ENCODE measurements around the gene RGS17.
"Not testable (repeated sequence)": the region's sequence is repeated elsewhere in the genome, so short reads cannot be mapped to it uniquely, and the experiment has no call there.

RGS17 gene

DNA sequence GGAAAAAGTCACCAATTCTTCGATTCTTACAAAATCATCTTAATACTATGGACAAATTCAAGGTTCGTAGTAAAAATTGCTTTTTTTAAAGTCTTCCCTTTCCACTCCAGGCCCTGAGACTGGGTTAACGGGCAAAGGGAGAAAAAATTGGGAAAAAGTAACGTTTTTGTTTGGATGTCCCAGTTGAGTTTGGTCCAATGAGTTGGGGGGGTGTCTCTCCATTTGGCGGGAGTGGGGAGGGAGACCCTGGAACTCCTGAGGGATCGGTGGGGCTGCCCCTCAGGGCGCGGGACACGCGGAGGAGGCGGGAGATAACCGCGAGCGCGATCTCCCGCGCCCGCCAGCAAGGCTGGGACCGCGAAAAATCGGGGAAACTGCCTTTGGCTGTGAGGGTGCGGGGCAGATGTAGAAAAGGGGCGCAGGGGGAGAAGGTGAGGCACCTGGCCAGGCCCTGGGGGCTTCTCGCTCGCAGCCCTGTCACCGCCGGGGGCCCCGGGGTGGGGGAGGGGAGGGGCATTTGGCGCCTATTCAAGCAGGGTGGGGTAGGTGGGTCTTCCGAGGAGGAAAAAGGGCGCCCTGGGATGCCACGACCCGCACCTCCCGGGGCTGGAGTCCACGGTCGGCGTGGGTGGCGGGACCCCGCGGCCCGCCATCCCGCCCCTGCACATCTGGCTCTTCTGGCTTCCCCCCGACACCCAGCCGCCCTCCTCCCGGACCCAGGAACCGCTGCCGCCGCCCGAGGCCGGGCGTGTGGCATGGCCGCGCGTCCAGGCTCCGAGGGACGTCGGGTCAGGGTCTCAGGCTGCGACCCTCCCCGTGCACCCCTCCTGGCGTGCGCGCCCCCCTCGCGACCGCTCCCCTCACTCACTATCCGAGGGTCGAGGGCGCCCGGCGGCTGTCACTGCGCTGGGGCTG is 148.8 kb downstream of the RGS17 start:
- no peak for DNase-seq

DNA sequence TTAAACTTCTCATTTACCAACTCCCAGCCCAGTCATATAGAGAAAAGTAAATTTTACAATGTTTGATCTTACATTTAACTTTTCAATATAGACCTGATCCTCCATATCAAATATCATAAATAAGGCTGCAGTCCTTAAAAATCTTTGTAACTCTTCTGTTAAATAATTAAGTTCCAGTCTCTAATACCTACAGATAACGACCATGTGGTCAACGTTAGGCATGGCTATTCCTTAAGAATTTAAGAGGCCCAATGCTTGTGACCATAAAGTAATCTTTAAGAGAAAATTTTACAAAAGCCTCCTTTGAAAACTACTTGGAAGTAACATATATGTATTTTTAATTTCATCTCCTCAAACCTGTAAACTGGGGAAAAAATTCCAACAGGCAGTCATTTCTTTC is 149.9 kb downstream of the RGS17 start:
- DNase-seq: no peak

DNA sequence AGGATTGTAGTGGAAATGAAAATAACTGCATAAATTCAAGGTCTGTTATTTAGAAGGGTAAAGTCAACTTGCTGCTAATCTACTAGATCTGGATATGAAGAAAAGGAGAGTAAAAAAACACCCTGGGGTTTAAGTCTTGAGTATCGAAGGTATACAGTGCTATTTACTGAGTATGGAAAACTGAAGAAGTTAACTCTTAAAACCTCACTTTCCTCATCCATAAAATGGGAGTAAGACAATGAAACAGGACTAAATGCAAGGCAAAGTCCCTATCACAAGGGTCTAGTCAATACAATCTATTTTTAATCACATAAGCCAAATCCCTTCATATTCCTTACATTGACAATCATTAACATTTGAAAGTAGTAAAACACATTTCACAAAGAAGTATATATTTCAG is 150.4 kb downstream of the RGS17 start:
- DNase-seq: no peak

DNA sequence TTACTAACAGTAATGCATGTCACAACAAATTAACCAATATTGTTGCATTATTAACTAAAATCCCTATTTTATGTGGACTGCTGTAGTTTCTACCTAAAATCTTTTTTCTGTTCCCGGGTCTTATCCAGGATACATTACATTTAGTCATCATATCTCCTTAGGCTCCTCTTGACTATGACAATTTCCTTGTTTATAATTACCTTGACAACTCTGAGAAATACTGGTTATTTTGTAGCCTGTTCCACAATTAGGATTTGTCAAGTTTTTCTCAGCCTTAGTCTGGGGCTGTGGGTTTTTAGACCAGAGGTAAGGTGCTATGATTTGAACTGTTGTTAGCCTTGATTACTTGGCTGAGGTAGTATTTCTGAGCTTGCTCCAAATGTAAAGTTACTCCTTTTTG is 152.0 kb downstream of the RGS17 start:
- no peak for DNase-seq

DNA sequence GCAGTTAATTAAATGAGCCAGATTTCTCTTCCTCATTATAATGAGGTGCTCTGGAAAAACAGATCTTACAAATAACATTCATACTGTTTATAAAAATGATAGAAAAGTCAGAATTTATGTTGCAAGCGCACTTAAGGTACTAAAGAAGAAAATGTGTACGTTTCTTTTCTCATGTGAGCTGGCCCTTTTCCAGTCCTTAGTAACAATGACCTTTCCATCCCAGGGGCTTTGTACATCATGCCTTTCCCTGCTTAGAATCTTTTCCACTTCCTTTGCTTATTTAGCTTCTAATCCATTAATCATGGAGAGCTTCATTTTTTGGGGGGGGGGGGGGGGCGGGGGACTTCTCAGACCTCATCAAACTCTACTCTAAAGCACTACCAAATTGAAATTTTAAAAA is 153.0 kb downstream of the RGS17 start:
- DNase-seq: peak; percentile 59

DNA sequence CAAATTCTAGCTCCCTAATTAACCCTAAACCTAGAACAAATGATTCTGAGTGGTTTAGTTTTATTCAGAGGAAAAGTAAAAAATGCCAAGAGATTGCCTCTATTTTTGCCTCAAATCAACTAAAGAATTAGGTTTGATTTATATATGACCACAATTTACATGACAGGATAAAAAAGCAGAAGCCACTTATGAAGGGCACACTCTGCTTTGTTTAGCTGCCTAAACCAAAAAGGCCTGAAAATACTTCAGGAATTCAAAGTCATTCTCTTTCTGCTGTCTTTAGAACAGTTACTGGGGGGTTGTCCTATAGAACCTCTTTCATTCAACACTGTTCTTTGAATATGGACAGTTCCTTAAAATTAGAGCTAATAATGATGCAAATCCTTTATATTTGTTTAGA is 153.5 kb downstream of the RGS17 start:
- no peak for DNase-seq

DNA sequence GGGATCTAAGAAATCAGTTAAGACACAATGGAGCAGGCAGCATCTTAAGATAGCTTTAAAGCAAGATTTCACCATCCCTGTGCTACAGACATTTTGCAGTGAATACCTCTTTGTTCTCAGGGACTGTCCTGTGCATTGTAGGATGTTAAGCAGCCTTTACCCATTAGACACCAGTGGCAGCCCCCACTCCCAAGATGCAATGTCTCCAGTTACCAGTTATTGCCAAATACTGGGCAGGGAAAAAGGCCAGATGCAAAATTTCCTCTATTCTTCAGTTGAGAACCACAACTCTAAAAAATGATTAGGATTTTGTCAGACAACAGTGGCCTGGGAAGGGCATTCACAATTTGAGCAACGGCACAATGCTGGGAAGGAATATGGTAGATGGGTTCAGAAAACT is 154.3 kb downstream of the RGS17 start:
- DNase-seq: no peak

DNA sequence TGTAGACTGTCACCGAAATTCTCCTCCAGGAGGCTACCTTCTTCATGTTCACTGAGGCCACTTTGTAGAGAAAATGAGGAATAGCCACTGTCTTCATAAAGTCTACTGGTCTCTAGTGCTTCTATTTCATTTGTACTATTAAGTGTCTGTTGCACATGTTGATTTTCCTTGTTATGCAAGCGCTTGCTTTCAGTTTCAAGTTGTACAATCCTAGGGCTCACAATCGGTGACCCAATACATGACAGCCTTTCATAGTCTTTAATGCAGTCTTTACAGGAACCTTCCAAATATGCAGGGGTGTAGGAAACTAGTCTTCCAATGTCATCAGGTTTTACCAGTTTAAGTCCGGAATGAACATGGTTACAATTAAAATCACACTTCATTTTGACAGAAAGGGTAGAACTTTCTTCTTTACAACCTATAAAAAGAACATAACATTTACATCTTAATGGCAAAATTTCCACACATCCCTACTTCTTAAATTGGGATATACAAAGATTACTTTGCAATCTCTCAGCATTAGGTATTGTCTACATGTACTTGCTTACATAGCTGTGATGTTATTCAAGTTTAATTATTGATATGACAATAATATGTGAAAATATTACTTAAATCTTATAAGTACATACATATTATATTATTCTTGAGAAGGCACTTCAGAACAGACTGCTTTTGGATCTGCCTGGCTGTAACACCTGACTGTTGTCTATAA is 155.7 kb downstream of the RGS17 start:
- DNase-seq: no peak

DNA sequence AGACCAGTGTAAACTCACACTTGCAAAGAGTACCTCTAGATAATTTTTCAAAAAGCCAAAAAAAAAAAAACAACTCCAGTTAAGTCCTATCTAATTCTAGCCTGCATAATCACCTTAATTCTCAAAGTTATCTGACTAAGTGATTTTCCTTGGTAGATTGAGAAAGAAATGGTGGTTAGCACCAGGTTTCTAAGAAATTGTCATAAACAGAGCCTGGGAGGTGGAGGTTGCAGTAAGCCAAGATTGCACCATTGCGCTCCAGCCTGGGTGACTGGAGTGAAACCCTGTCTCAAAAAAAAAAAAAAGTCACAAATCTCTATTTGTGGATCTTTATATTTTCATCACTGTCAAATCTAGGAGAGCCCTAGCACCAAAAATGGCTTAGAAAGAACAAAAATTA is 157.2 kb downstream of the RGS17 start:
- no peak for DNase-seq

DNA sequence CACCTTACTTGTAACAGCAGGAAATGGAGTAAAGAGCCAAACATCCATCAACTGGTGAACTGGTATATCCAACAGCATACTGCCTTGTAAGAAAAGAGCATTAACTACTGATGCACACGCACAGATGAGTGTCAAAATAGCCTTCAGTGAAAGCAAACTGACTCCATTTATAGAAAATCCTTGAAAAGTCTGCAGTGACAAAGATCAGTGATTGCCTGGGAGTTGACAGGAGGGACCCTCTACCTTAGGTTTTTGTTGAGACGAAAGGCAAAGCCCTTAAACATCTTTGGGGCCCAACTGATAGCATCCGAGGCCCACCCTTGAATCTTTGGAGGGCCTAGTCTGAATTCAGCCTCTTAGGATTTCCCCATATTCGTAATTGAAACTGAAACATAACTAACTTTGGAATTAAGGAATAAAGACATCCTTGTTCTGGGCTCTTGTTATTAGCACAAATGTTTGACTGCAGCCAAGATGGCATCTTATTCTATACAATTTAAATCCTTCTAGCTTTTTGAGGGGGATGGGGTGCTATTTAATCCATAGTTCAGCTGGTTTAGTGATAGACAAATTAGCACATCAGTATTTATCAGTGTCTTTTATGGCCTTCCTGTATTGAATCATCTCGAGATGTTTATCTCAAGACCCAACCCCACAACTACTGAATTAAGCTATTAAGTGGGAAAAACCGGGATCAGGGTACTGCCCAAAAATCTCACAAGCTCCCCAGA is 161.2 kb downstream of the RGS17 start:
- DNase-seq: no peak

DNA sequence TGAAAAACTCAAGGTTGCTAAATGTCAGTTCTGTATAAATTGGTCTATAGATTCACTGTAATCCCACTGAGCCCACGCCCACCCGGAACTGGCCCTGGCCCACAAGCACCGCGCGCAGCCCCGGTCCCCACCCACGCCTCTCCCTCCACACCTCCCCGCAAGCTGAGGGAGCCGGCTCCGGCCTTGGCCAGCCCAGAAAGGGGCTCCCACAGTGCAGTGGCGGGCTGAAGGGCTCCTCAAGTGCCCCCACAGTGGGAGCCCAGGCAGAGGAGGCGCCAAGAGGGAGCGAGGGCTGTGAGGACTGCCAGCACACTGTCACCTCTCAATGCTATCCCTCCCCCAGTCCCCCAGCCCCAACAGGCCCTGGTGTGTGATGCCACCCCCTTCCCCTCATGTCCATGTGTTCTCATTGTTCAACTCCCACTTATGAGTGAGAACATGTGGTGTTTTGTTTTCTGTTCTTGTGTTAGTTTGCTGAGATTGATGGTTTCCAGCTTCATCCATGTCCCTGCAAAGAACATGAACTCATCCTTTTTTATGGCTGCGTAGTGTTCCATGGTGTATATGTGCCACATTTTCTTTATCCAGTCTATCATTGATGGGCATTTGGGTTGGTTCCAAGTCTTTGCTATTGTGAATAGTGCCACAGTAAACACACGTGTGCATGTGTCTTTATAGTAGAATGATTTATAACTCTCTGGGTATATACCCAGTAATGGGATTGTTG is 164.8 kb downstream of the RGS17 start:
- not testable (repeated sequence) for DNase-seq

DNA sequence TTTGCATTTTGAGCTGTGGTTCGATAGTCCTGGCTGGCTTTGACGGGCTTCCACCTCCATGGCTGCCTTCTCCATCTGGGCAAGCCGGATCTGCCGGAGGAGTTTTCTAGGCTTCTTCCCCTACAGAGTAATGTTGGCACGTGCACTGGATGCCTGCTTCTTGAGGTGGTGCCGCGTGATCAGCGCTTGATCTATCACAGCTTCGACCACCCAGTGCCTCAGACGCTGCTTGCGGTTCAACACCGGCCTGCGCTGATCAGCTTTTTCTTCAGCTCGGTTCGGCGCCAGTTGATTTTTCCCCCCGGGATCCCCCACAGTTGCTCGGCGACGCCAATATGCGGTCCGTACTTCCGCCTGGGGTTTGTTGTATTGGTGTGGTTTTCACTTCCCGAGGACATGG is 171.7 kb downstream of the RGS17 start:
- no peak for DNase-seq

DNA sequence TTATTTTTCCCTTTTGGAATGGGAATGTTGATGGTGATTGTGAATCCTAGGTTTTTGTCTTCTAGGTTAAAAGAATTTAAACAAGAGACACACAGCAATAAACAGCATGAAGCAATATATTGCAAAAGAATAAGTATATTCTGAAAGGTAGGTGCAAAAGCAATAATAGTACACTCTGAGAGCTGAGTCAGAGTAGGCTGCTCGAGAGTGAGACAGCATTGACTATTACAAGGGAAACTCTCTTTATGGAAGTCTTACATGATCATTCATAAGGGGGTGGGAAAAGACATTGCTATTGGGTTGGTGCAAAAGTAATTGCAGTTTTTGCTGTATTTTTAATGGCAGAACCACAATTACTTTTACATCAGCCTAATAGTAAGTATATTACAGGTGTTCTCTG is 173.3 kb downstream of the RGS17 start:
- DNase-seq: no peak

Data from HCEC 1CT (cell line).